SK-N-SH (cell line): Measurements from ENCODE around the gene RASAL2.

Experiments used
- EP300 ChIP-seq, 2 experiments: IDR thresholded peaks; 2 replicates each; pipeline versions ENCODE4 v1.4.0 to v1.6.1; 2012; ENCODE audit warnings: borderline replicate concordance in 1 of 2, low read depth in 1 of 2, low read length in 1 of 2
- EZH2phosphoT487 ChIP-seq: fragments of 200-600 bp; sonication (generic); IDR thresholded peaks from 2 replicates; pipeline ENCODE4 v1.6.1; 2017; ENCODE audit warnings: low read depth, mixed run types, mild to moderate bottlenecking, antibody characterized with exemption, moderate library complexity, borderline replicate concordance
- TF ChIP-seq, protein P1 (sequence below): fragments of 200-600 bp; sonication (generic); IDR thresholded peaks from 2 replicates; pipeline ENCODE4 v1.6.1; 2017; ENCODE audit warnings: antibody characterized with exemption, mild to moderate bottlenecking, moderate library complexity

DNA sequence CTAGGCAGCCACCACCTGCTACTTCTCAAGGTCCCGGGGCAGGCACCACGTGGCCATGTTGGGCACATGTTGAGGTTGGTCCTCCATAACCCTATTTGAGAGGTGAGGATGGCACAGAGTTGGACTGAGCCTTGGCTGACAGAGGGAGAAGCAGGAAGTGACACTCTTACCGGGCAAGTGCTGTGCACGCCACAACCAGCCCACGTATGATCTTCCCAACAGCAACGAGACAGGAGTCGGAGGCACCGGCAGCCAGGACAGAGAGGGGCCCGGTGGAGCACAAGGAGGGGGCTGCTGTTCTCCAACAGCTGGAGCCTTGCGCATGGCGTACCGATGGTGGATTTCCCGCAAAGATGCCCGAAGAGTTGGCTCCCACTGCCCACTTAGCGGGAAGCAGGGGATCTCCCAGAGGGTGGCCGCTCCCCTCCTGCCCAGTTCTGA, 399.4 kb downstream of the RASAL2 start:
- TF ChIP-seq, protein P1, sequence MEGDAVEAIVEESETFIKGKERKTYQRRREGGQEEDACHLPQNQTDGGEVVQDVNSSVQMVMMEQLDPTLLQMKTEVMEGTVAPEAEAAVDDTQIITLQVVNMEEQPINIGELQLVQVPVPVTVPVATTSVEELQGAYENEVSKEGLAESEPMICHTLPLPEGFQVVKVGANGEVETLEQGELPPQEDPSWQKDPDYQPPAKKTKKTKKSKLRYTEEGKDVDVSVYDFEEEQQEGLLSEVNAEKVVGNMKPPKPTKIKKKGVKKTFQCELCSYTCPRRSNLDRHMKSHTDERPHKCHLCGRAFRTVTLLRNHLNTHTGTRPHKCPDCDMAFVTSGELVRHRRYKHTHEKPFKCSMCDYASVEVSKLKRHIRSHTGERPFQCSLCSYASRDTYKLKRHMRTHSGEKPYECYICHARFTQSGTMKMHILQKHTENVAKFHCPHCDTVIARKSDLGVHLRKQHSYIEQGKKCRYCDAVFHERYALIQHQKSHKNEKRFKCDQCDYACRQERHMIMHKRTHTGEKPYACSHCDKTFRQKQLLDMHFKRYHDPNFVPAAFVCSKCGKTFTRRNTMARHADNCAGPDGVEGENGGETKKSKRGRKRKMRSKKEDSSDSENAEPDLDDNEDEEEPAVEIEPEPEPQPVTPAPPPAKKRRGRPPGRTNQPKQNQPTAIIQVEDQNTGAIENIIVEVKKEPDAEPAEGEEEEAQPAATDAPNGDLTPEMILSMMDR, result no peak
- no peak for TF ChIP-seq EP300 (IDR thresholded peaks at IDR 0.05; ENCODE audit: borderline replicate concordance in 1 of 2, low read depth in 1 of 2, low read length in 1 of 2)
- no peak for TF ChIP-seq EZH2phosphoT487
